Gastroesophageal sphincter (tissue), 4 donors: Measurements from ENCODE around the gene PPIH. TPM values are rescaled to one million over a fixed set of nuclear protein-coding genes. Genes with fewer than 3 reads are reported as not detected.

Experiments used
- ATAC-seq: fragments of 150-250 bp; one replicate; pipeline ENCODE4 v1.9.1; 2016; ENCODE audit warnings: mild to moderate bottlenecking, moderate library complexity
- H3K27ac ChIP-seq, 4 donors: fragments of 200-600 bp; sonication (generic) in 3 of 4; 1 replicate in 3 of 4; 2 replicates in 1 of 4; pipeline ENCODE4 v1.5.1; 2016 to 2019
- H3K27me3 ChIP-seq: fragments of 200-600 bp; sonication (generic); one replicate; pipeline ENCODE4 v1.5.1; 2019
- H3K36me3 ChIP-seq, 2 donors: fragments of 200-600 bp; sonication (generic); one replicate each; pipeline ENCODE4 v1.5.1; 2019; ENCODE audit warnings: control low read depth in 1 of 2
- H3K4me1 ChIP-seq, 3 donors: fragments of 200-600 bp; sonication (generic); 1 replicate in 2 of 3; 2 replicates in 1 of 3; pipeline ENCODE4 v1.5.1; 2016 to 2019; ENCODE audit warnings: control low read depth in 2 of 3
- H3K4me3 ChIP-seq, 2 donors: fragments of 200-600 bp; sonication (generic); one replicate each; pipeline ENCODE4 v1.5.1; 2019; ENCODE audit warnings: mild to moderate bottlenecking in 1 of 2, moderate library complexity in 1 of 2
- H3K9me3 ChIP-seq, 3 donors: fragments of 200-600 bp; sonication (generic); one replicate each; pipeline ENCODE4 v1.5.1; 2017 to 2019; ENCODE audit warnings: control low read depth in 2 of 3
- EP300 ChIP-seq: sonication (generic); formaldehyde crosslinking; IDR thresholded peaks from one replicate; pipeline ENCODE4 v1.6.1; 2017; ENCODE audit warnings: antibody characterized with exemption, mild to moderate bottlenecking
- POLR2A ChIP-seq, 2 donors: fragments of 450-650 bp; IDR thresholded peaks; one replicate each; pipeline ENCODE4 v1.6.1; 2017; ENCODE audit warnings: antibody characterized with exemption in 2 of 2, mild to moderate bottlenecking in 2 of 2, moderate library complexity in 1 of 2
- POLR2AphosphoS5 ChIP-seq: sonication (generic); formaldehyde crosslinking; IDR thresholded peaks from one replicate; pipeline ENCODE4 v1.6.1; 2017; ENCODE audit warnings: antibody characterized with exemption
- WGBS, 2 donors: methylation state at CpG; one replicate each; pipeline ENCODE4 v1.1.5; 2018; ENCODE audit warnings: low coverage in 1 of 2; 5-methylcytosine and 5-hydroxymethylcytosine counted together
- total RNA-seq, 4 donors: library from RNA; depleted of rRNA; stranded (reverse); fragments of >200 nt; gene quantifications; one replicate each; pipeline ENCODE4 v1.1.0, GENCODE V29; 2016
- TF ChIP-seq, protein P1 (sequence below), 4 experiments: fragments of 200-600 bp in 2 of 4; fragments of 450-650 bp in 2 of 4; sonication (generic) in 1 of 4; IDR thresholded peaks; one replicate each; pipeline ENCODE4 v1.5.1; 2017 to 2019; ENCODE audit warnings: antibody characterized with exemption in 4 of 4, mild to moderate bottlenecking in 2 of 4, moderate library complexity in 2 of 4

The PPIH gene
- total RNA-seq, 4 donors from 2014 or later, result 15.0 to 33.3 (median 21.0) TPM

GRCh38 chr1:42682739-42683531 is 24.7 kb downstream of the PPIH start:
- ATAC-seq, result peak; percentile 71
- Histone ChIP-seq H3K27me3 (no peaks in the 10 kb centered on the region), H3K9me3 (no peaks in the 10 kb centered on the region), H3K4me3 (peak overlapping the region; percentile 94 to 99), H3K4me1 (peaks cover 12 to 68% (median 37%) of the 10 kb centered on the region in 3 donors), H3K36me3 (peaks cover 0 to 4% of the 10 kb centered on the region in 2 donors), H3K27ac (peak overlapping the region; percentile 91 to 98 (median 98))
- WGBS, 2 donors, result 0% methylated on average over 3 to 4 of the region's 103 CpGs
- TF ChIP-seq POLR2AphosphoS5 (peak; percentile 57), EP300 (no peak), POLR2A (IDR thresholded peaks at IDR 0.05) (peak in 1 of 2 donors; percentile 18)
- TF ChIP-seq, protein P1, sequence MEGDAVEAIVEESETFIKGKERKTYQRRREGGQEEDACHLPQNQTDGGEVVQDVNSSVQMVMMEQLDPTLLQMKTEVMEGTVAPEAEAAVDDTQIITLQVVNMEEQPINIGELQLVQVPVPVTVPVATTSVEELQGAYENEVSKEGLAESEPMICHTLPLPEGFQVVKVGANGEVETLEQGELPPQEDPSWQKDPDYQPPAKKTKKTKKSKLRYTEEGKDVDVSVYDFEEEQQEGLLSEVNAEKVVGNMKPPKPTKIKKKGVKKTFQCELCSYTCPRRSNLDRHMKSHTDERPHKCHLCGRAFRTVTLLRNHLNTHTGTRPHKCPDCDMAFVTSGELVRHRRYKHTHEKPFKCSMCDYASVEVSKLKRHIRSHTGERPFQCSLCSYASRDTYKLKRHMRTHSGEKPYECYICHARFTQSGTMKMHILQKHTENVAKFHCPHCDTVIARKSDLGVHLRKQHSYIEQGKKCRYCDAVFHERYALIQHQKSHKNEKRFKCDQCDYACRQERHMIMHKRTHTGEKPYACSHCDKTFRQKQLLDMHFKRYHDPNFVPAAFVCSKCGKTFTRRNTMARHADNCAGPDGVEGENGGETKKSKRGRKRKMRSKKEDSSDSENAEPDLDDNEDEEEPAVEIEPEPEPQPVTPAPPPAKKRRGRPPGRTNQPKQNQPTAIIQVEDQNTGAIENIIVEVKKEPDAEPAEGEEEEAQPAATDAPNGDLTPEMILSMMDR (IDR thresholded peaks at IDR 0.05), result no peak

DNA sequence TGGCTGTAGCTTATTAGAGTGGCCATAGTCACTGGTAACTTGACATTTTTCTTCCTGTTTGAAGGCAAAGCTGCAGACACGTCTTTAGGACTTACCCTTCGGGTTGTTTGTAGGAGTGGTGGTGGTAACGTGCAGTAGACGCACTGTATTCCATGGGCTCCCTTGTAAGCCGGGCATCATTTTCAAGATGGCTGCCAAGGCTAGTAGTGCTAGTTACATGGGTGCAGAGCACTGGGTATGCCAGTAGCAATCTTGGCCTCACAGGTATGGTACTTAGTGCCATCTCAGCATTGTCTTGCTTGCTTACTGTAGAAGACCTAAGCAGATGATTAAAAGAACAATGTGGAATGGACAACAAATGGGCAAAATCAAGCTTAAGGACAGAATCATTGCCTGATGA is 25.9 kb downstream of the PPIH start:
- no peak for ATAC-seq
- no peaks in the 10 kb centered on the region for H3K9me3 ChIP-seq
- TF ChIP-seq EP300 (no peak), POLR2A (IDR thresholded peaks at IDR 0.05) (no peak), POLR2AphosphoS5 (no peak)
- TF ChIP-seq, protein P1 (IDR thresholded peaks at IDR 0.05), result no peak
- peak overlapping the region in 1 of 4 donors; percentile 98 for H3K27ac ChIP-seq
- 0 to 32% methylated on average over 1 to 5 of the region's 5 CpGs for WGBS, 2 donors
- peak overlapping the region in 1 of 2 donors; percentile 99 for H3K4me3 ChIP-seq
- peaks cover 18 to 80% (median 41%) of the 10 kb centered on the region in 3 donors for H3K4me1 ChIP-seq
- H3K36me3 ChIP-seq, result peaks cover 0 to 4% of the 10 kb centered on the region in 2 donors
- no peaks in the 10 kb centered on the region for H3K27me3 ChIP-seq

DNA sequence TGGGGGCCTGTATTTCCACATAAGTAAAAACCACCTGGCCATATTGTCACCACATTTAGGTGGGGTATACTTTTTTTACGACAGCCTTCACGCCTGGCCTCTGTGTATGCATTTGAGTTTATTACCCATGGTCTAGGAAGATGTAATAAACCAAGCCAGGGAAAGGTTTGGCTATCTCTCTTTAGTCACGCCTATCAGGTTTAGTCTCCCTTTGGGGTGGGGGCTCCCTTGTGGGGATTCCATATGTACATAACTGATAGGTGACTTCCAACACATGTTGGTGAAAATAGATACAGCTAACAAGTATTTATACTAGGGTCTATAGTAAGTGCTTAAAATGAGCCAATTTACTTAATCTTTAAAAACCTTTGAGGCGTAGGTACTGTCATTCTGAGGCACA is 28.2 kb downstream of the PPIH start:
- Histone ChIP-seq H3K36me3 (peaks cover 0 to 4% of the 10 kb centered on the region in 2 donors), H3K9me3 (no peaks in the 10 kb centered on the region), H3K27ac (no peak overlapping the region), H3K4me1 (peaks cover 20 to 83% (median 37%) of the 10 kb centered on the region in 3 donors), H3K4me3 (no peak overlapping the region), H3K27me3 (no peaks in the 10 kb centered on the region)
- TF ChIP-seq POLR2A (IDR thresholded peaks at IDR 0.05), result no peak
- TF ChIP-seq, protein P1 (IDR thresholded peaks at IDR 0.05), result no peak
- TF ChIP-seq POLR2AphosphoS5, result no peak
- no peak for TF ChIP-seq EP300
- no peak for ATAC-seq
- WGBS, 2 donors, result 82 to 90% methylated on average over 4 of the region's 4 CpGs

DNA sequence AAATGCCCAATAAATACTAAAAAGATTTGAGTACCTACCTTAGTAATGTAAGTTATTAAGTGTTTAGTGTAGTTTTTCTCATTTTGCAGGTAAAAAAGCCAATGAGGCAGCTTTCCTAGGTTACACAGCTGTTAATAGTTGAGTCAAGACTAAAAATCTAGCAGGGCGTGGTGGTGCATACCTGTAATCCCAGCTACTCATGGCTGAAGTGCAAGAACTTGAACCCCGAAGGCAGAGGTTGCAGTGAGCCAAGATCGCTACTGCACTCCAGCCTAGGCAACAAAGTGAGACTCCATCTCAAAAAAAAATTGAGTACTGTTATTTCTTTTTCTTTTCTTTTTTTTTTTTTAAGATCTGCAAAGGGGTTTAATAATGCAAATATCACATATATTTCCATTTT is 31.7 kb downstream of the PPIH start:
- no peak for ATAC-seq
- TF ChIP-seq POLR2AphosphoS5, result no peak
- TF ChIP-seq, protein P1 (IDR thresholded peaks at IDR 0.05), result no peak
- TF ChIP-seq POLR2A (IDR thresholded peaks at IDR 0.05), result no peak
- TF ChIP-seq EP300, result no peak
- Histone ChIP-seq H3K27me3 (no peaks in the 10 kb centered on the region), H3K4me1 (peaks cover 16 to 95% (median 35%) of the 10 kb centered on the region in 3 donors), H3K36me3 (peaks cover 0 to under 1% of the 10 kb centered on the region in 2 donors), H3K9me3 (no peaks in the 10 kb centered on the region), H3K27ac (no peak overlapping the region), H3K4me3 (no peak overlapping the region)
- 92 to 95% methylated on average over 2 to 3 of the region's 3 CpGs for WGBS, 2 donors
